Hepatic stellate cell (primary cell): ENCODE measurements around the gene SCN4B.
"Not testable (repeated sequence)": the region's sequence is repeated elsewhere in the genome, so short reads cannot be mapped to it uniquely, and the experiment has no call there.

ENCODE experiments used
- DNase-seq: peaks from one replicate; pipeline ENCODE4 v3.0.0; 2011; ENCODE audit warnings: low spot score

SCN4B gene, protein sequence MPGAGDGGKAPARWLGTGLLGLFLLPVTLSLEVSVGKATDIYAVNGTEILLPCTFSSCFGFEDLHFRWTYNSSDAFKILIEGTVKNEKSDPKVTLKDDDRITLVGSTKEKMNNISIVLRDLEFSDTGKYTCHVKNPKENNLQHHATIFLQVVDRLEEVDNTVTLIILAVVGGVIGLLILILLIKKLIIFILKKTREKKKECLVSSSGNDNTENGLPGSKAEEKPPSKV

DNA sequence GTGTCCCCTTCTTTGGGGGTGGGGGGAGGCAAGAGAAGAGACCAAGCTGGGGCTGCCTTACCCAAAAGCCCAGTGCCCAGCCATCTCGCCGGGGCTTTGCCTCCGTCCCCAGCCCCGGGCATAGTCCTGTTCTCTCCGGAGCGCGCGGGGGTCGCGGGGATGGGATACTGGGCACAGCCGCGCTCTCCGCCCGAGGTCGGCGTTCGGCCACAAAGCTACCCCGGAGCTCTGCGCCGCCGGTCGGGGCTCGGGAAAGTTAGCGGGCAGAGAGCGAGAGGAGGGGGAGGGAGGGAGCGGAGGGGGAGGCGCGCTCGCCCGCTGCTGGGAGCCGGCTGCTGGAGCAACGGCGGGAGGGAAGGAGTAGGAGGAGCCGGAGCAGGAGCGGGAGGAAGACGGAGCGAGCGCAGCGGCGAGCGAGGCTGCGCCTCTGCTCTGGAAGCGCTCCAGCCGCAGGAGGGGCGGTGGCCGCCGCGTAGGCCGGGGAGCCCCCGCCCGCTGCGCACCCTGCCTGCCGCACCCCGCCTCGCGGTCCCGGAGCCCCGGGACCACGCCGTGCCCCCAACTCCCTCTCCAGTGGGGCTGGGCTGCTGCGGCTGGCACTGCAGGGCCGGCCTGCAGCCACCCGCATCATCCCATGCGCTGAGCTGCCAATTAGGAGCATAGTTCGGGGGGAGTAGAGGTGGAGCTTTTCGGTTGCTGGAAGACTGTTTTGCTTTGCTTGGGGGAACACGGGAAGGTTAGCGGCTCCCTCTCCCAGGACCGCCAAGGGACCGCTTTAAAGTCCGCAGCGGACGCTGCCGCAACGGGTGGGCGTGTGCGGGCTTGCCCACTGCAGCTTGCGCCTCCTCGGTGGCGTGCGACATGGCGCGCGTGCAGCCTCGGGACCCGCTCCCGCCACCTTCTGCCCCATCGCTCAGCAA, at the start of gene SCN4B:
Gene SCN4B (minus strand): TSS at position 272 of the 920 bp plus-strand sequence. CDS start 150 bp downstream, at position 122.
- peak; percentile 66 for DNase-seq

DNA sequence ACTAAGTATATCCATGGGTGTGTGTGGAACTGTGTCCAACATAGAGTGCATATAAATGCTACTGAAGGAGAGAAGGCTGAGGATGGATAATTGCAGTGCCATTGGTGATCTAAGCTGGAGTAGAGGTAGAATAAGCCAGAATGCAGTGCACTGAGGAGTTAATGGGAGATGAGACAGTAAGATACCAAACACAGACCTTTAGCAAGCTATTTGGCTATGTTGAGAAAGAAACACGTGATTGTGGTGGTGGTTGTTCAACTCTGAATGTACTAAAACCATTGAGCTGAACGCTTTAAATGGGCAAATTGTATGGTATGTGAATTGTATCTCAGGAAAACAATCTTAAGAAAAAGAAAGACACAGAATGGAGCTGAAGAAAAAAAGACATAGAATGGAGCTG, 49.3 kb upstream of the SCN4B start:
- no peak for DNase-seq

DNA sequence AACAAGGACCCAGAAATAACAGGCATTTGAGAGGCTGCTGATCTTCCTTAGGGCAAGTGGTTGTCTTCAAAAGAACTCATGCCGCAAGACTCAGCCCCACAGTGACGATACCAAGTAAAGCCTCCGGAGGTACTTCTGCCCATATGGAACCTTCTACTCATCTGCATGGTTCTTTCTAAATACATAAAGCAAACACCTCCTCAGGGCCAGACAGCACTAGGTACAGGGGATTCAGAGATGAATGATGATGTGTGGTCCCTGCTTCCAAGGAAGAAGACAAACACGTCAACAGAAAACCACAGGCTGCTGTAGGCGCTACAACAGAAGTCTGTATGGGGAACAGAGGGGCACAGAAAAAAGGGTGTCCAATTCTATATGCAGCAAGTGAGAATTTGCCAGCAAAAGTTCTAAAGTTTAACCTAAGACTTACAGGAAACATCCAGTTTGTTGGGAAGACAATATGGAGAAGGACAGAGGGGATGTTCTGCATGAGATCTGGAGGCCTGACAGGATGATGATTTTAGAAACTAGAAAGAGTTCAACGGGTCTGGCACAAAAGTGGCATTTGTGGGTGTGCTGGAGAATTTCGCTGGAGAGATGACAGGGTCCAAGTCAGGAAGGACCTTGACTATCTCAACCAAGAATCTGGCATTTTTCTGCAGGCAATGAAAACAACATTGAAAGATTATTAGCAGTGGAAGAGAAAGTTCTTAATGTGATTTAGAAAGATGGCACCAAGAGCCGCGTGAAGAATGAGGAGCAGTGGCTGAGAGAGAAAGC, 48.5 kb upstream of the SCN4B start:
- no peak for DNase-seq

DNA sequence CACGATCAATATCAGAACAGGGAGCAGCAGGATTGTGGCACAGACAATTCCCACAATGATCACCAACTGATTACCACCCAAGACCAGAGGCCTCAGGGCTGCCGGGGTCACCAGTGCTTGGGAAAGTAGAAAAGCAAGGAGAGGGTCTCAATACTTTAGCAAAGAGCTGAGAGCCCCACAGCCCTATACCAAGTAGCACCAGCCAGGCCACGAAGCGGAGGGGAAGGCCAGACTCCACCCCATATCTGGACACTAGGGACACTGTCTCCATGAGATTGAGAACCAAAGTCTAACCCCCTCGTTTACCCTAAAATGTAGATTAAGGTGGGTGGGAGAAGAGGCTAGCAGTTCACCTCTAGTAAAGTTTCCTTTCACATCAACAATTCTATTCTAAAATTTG, 47.9 kb upstream of the SCN4B start:
- no peak for DNase-seq

DNA sequence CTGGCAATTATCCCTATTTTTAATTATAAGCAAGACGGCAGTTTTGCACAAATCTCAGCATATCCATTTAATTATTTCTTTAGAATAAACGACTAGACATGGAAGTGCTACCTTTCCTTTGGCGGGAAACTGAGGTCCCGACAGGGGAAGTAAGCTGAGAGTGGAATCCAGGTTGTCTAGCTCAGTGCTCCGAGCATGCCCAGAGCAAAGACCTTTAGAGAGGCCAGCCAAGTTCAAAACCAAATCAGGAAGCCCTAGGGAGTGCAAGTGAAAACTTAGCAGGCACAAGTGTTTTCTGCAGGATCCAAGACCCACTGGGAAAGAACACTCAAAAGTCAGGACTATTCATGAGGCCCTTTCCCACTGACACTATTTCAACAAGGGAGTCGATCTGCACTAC, 46.5 kb upstream of the SCN4B start:
- DNase-seq, result no peak

DNA sequence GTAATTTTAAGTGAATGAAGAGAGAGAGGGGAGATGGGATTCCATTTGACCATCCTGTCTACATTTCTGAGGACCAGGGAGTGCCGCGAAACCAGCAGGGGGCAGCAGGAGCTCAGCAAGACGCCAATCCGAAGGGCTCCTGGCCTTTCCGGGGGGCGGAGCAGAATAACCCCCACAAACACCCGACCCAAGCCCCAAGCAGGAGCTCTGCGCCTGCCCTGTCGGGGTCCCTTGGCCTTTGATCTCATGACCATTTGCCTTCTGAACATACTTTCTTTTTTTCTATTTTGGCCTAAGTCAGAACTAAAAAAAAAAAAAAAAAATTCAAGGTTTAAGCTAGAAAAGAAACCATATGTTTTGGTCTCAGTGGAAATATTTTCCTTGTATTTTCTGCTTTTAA, 45.7 kb upstream of the SCN4B start:
- DNase-seq, result peak; percentile 49

DNA sequence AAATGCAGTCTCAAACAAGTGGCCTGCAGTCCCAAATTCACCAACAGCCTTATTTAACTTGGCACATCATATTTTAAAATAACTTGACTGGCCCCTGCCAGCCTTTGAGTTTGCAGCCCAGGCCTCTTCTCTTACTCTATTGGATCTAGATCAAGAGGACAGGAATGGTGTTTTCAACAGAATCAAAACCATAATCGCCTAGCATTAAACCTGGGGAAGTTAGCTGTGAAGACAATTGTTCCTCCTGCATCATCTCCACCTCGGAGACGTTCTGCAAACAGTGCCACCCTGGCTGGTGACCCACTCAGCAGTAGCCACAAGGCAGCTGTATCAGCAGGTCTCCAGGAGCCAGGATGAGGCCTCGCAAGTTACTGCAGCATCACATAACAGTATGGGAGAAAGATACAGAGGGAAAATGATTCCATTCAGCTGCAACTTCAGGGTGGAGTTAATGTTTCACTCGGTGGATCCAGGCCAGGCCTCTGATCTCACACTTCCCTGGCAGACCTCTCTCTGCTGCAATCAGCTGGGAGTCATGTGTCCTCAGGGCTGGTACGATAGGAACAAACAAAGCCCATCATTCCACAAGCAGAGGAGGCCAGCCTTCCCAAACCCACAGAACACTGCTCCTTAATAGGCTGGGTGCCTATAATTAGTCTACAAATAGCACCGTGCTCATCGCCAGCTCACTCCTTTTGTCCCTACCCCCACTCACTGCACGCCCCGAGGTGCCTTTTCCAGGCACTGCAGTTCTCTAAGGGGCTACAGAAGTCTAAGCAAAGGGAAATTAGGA, 42.4 kb upstream of the SCN4B start:
- no peak for DNase-seq

DNA sequence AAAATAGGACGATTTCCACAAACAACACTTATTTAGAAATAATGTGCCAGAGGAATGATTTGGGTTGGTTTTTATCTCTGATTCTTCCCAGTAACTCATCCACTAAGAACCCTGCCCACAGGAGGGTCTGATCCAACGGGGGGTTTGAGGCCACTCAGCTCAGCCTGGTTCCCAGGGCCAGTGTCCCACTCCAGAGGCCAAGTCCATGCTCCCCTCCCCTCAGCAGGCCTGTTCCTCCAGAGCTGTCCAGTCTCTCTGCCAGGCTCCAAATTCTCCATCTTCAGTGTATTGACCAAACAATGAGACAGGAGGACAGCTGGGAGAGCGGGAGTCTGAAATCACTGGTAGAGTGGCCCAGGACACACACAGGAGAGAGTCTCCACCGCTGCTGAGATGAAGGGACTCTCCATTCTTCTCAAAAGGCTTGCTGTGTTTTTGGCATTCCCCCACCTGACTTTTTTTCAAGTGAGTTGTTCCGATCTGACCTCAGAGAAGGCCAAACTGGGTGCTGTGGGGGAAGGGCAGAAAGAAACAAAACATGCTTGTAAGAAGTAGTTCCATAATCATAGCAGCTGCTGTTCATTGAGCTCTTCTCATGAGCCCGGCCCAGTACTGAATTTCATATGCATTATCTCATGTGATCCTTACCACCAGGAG, 41.4 kb upstream of the SCN4B start:
- no peak for DNase-seq

DNA sequence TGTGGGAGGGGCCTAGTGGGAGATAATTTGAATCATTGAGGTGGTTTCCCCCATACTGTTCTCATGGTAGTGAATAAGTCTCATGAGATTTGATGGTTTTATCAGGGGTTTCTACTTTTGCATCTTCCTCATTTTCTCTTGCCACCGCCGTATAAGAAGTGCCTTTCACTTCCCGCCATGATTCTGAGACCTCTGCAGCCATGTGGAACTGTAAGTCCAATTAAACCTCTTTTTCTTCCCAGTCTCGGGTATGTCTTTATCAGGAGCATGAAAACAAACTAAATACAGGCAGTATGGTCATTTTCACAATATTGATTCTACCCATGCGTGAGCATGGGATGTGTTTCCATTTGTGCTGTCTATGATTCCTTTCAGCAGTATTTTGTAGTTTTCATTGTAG, 40.2 kb upstream of the SCN4B start:
- not testable (repeated sequence) for DNase-seq

DNA sequence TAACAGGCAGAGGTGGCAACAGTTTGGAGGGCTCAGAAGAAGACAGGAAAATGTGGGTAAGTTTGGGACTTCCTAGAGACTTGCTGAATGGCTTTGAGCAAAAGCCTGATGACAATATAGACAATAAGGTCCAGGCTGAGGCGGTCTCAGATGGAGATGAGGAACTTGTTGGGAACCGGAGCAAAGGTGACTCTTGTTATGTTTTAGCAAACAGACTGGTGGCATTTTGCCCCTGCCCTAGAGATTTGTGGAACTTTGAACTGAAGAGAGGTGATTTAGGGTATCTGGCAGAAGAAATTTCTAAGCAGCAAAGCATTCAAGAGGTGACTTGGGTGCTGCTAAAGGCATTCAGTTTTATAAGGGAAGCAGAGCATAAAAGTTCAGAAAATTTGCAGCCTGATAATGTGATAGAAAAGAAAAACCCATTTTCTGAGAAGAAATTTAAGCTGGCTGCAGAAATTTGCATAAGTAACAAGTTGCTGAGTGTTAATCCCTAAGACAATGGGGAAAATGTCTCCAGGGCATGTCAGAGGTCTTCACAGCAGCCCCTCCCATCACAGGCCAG, 38.4 kb upstream of the SCN4B start:
- not testable (repeated sequence) for DNase-seq

DNA sequence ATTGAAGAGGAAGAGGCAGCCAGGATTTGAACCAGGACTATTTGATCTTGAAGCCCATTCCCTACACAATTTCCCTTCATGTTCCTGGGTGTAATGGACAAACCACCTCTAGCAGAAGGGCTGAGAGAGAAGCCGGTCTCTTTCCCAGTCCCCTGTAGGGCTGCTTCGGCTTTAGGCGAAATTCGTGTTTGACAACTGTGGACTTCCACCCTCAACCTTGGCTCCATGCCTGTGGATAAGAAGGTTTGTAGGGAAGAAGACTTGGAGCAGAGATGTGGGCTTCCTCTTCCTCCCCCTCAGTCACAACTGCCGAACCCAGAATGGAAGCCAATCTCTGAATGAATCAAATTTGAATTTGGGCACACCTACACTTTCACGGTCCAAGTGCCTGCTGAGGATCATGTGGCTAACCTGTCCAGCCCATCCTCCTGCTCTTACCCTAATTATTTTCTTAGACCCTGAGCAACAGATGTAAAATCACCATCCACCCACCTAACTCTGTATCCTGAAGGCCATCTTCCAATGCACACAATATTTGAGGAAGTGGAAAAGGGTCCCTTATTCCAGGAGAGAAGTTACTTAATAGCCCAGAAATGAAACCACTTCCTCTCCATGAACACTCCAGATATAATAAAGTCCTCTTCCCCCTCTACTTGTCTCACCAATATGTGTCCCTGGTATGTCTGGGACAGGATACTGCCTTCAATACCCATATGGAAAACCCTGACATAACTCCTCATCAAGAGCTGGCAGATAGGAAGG, 33.9 kb upstream of the SCN4B start:
- no peak for DNase-seq

DNA sequence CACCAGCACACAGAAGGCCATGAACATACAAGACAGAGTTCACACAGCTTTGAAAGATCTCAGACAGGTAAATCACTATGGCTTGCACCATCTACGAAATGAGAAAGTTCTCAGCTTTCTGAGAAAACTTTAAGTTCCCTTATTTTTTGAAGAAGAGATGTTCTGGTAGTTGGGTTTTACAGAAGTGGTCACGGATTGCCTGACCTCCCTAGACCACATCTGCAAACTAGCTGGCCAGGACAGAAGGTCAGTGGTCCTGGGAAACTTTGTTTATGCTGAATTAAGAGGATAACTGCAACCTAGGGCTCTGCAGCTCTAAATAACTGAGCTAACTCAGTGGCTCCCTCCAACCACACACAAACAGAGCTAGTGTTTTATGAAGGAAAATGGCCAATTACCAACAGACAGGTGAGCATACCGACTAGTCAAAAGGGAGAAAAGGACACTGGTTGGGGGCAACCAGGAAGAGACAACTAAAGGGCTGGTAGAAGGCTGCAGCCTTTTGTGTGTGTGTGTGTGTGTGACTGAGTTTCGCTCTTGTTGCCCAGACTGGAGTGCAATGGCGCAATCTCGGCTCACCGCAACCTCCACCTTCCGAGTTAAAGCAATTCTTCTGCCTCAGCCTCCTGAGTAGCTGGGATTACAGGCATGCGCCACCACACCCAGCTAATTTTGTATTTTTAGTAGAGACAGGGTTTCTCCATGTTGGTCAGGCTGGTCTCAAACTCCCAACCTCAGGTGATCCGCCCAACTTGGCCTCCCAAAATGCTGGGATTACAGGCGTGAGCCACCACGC, 32.4 kb upstream of the SCN4B start:
- DNase-seq, result no peak

DNA sequence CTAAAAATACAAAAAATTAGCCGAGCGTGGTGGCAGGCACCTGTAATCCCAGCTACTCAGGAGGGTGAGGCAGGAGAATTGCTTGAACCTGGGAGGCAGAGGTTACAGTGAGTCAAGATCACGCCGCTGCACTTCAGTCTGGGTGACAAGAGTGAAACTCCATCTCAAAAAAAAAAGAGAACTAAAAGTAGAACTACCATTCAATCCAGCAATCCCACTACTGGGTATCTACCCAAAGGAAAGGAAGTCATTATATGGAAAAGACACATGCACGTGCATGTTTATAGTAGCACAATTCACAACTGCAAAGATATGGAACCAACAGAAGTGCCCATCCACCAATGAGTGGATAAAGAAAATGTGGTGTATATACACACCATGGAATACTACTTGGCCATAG, 31.1 kb upstream of the SCN4B start:
- not testable (repeated sequence) for DNase-seq

DNA sequence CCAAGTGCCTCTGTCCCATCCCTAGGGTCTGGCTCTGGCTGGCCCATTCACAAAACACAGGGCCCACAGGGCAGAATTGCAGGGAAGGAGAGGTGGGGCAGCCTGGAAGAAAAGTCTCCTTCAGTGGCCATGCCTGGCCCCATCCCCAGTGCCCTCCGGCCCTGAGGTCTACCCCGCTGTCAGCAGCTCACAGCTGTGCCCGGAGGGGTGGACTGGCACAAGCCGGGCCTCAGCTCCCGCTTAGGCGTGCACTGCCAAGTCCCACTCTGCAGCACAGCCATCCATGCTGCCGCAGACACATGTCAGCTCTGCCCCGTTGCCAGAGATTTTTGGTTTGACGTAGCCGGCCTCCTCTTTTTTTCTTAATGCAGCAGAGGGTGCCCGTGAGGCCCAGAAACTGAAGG, 27.7 kb upstream of the SCN4B start:
- no peak for DNase-seq

DNA sequence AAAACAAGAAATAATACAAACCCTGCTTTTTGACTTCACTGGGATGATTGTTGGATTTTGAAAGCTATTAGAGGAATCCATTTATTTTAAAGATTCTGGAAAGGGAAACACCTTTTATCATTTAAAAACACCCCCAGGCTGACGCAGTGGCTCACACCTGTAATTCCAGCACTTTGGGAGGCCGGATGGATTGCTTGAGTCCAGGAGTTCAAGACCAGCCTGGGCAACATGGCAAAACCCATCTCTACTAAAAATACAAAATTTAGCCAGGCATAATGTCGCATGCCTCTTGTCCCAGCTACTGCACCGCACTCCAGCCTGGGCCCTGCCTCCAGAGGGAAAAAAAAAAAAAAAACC, 24.1 kb upstream of the SCN4B start:
- no peak for DNase-seq

DNA sequence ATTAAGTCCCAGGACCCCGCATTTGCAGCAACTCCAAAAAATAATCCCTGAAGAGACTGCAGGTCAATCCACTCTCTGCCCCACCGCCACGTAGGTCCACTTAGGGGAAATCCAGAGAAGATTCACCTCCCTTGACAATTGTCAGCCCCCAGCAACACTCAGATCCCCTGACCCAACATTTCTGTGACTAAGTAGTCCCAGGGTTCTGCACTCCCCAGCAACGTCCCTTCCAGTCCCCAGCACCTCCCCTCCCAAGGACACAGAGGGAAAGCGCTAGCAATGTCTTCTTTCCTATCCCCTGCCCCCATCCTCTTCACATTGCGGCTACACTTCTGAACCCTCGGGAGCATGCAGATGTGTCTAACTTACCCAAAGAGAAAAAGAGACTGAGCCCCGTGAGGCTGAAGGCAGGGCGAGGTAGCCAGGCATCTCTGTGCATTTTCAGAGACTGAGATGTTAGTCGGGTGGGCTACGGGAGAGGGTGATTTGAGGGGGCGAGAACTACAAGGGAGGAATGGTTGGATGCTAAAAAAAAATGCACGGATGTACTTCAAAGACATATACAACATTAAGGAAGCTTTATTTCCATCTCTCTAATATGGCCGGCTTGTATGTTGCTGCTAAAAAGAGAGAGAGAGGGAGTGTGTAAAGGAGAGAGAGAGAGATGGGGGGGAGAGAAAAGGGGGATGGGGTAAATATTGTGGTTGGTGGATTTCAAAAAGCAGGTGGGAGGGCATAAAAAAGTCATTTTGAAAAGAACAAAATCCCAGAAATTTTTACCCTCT, 23.6 kb upstream of the SCN4B start, which contains the start of gene SCN2B:
Gene SCN2B (minus strand): TSS at position 647 of the 785 bp plus-strand sequence. CDS start 208 bp downstream, at position 439.
- DNase-seq, result no peak

DNA sequence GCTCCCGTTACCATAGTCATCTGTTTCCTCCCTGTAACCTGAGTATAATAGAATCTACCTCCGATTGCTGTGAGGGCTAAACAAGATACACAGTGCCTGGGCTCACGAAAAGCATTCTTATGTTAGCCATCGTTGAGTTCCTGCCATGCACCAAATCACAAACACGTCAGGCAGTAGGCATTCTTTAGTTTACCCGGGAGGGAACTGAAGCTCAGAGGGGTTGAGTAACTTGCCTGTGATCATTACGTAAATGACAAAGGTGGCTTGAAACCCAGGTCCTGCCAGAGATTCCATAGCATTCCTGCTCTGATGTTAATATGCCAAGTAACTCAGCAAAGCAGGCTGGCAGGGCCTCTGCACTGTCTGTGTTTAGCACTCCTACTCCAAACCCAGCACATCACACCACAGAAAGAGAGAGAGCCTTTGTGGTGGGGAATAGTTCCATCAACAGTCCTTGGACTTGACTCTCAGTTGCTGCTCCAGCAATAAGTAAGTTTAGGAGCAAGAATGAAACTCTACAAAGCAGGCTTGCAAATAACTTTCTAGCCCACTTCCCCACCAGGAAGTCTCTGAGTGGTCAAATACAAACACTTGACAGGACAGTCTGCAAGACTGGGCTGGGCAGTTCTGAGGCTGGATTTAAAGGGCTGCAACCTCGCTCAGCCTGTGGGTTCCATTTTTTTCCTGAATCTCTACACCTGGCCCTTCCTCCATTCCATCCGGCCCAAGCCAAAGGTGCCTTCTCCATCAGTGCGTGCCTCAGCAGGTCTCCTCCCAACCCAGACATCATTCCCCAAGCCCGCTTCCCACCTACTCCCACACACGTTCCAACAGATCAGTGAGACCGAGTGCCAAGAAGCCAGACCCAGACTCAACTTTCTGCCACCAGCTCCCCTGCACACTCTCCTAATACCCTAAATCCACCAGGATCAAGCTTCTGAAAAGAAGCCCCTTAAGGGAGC, 22.7 kb upstream of the SCN4B start:
- no peak for DNase-seq
